Head of caudate nucleus (tissue), 42 donors: ENCODE results near the gene TMEM231.
"Not testable (repeated sequence)": the region's sequence is repeated elsewhere in the genome, so short reads cannot be mapped to it uniquely, and the experiment has no call there.

ENCODE experiments used
- DNase-seq, 42 donors: peaks; one replicate each; pipeline versions ENCODE4 v3.0.0 to v3.0.0-alpha.2; 2020 to 2021; ENCODE audit warnings: mixed read lengths in 7 of 42
- intact Hi-C: fragments of 100-400 bp; cut with DNase I; formaldehyde crosslinking; loops from one replicate; pipeline ENCODE4 v1.15.0; 2022

The TMEM231 gene

GRCh38 chr16:75572864-75573542, 17.0 kb upstream of the TMEM231 start:
- DNase-seq = peak in 1 of 42 donors; percentile 45
- intact Hi-C loops = no loop called here

GRCh38 chr16:75570396-75571065, 14.5 kb upstream of the TMEM231 start:
- no peak for DNase-seq
- intact Hi-C loops = no loop called here

GRCh38 chr16:75567911-75568310, 11.9 kb upstream of the TMEM231 start:
- peak in 1 of 42 donors; percentile 35 for DNase-seq
- intact Hi-C loops = loop anchor here (5.0 kb wide), 1 partner anchor 54 kb away; the partner anchor contains the start of gene ADAT1

GRCh38 chr16:75566758-75567255, 10.8 kb upstream of the TMEM231 start:
- DNase-seq = no peak
- intact Hi-C loops = loop anchor here (5.0 kb wide), 1 partner anchor 55 kb away; the partner anchor contains the start of gene ADAT1

GRCh38 chr16:75566040-75566757, 10.1 kb upstream of the TMEM231 start, which contains the start of gene GABARAPL2:
Gene GABARAPL2 (plus strand): TSS chr16:75566379. CDS start chr16:75566487, 108 bp downstream.
- intact Hi-C loops = loop anchor here (5.0 kb wide), 1 partner anchor 56 kb away; the partner anchor contains the start of gene ADAT1
- DNase-seq = peak; percentile 66 to 95 (median 90)

- intact Hi-C loops = loop anchor here (5.0 kb wide), 1 partner anchor 57 kb away; the partner anchor contains the start of gene ADAT1
- peak in 1 of 42 donors; percentile 24 for DNase-seq
Observed at GRCh38 chr16:75565640-75566039, 9.6 kb upstream of the TMEM231 start.

- intact Hi-C loops = loop anchor here (5.0 to 10.0 kb wide), 2 partner anchors 85 to 203 kb away; no protein-coding TSS in a partner anchor
- DNase-seq = no peak
Observed at GRCh38 chr16:75559564-75560372, 3.7 kb upstream of the TMEM231 start.

GRCh38 chr16:75558846-75559401, 2.9 kb upstream of the TMEM231 start:
- intact Hi-C loops = loop anchor here (5.0 to 10.0 kb wide), 2 partner anchors 84 to 203 kb away; no protein-coding TSS in a partner anchor

GRCh38 chr16:75556431-75556950, 439 bp upstream of the TMEM231 start:
- DNase-seq = peak in 3 of 42 donors; percentile 17 to 50 (median 34)
- intact Hi-C loops = loop anchor here (5.0 to 10.0 kb wide), 2 partner anchors 82 to 206 kb away; no protein-coding TSS in a partner anchor

More at GRCh38 chr16:75558846-75559401, 2.9 kb upstream of the TMEM231 start:
- no peak for DNase-seq

GRCh38 chr16:75555213-75555706, 792 bp downstream of the TMEM231 start:
- intact Hi-C loops = loop anchor here (5.0 to 10.0 kb wide), 2 partner anchors 80 to 207 kb away; no protein-coding TSS in a partner anchor
- DNase-seq = peak; percentile 78 to 96 (median 89)

- intact Hi-C loops = loop anchor here (10.0 kb wide), 1 partner anchor 78 kb away; no protein-coding TSS in a partner anchor
Observed at GRCh38 chr16:75552951-75553350, 3.1 kb downstream of the TMEM231 start.

GRCh38 chr16:75550211-75550662, 5.8 kb downstream of the TMEM231 start:
- intact Hi-C loops = loop anchor here (10.0 kb wide), 1 partner anchor 75 kb away; no protein-coding TSS in a partner anchor
- peak in 38 of 42 donors; percentile 24 to 84 (median 63) for DNase-seq

More at GRCh38 chr16:75552951-75553350, 3.1 kb downstream of the TMEM231 start:
- no peak for DNase-seq

- DNase-seq, intact Hi-C loops: not testable (repeated sequence)
Observed at GRCh38 chr16:75548456-75548855, 7.6 kb downstream of the TMEM231 start.

GRCh38 chr16:75546293-75546692, 9.8 kb downstream of the TMEM231 start:
- no peak for DNase-seq
- intact Hi-C loops = no loop called here

- intact Hi-C loops = not testable (repeated sequence)
- DNase-seq = peak in 1 of 42 donors; percentile 16
Observed at GRCh38 chr16:75545879-75546278, 10.2 kb downstream of the TMEM231 start.

GRCh38 chr16:75542462-75542861, 13.6 kb downstream of the TMEM231 start:
- intact Hi-C loops = not testable (repeated sequence)

GRCh38 chr16:75541236-75541635, 14.8 kb downstream of the TMEM231 start:
- DNase-seq = no peak
- intact Hi-C loops = no loop called here

More at GRCh38 chr16:75542462-75542861, 13.6 kb downstream of the TMEM231 start:
- not testable (repeated sequence) for DNase-seq
